PFSK-1 (cell line): ENCODE measurements around the gene NPC1L1.

Source experiments
- FOXP2 ChIP-seq: optimal IDR thresholded peaks from 2 replicates; pipeline ENCODE3; 2011; ENCODE audit warnings: borderline replicate concordance, control low read depth, inconsistent platforms; ENCODE audit not compliant: insufficient read depth; ENCODE audit errors: extremely low read length, extremely low read depth
- POLR2AphosphoS5 ChIP-seq: IDR thresholded peaks from 2 replicates; pipeline ENCODE4 v1.6.1; 2012; ENCODE audit warnings: low read depth, mild to moderate bottlenecking, control low read depth, low read length, moderate library complexity
- REST ChIP-seq, 2 experiments: IDR thresholded peaks; 2 replicates each; pipeline versions ENCODE4 v1.6.1 to v1.8.0; 2011 to 2012; ENCODE audit warnings: low read depth in 2 of 2, low read length in 2 of 2, control low read depth in 1 of 2, inconsistent platforms in 1 of 2, mild to moderate bottlenecking in 1 of 2, moderate library complexity in 1 of 2; ENCODE audit not compliant: insufficient read depth in 1 of 2
- SIN3A ChIP-seq: IDR thresholded peaks from 2 replicates; pipeline ENCODE4 v1.6.1; 2012; ENCODE audit warnings: mild to moderate bottlenecking, low read length, moderate library complexity, borderline replicate concordance; ENCODE audit not compliant: insufficient read depth
- TAF1 ChIP-seq: IDR thresholded peaks from 2 replicates; pipeline ENCODE4 v1.6.1; 2012; ENCODE audit warnings: low read length, control low read depth, borderline replicate concordance; ENCODE audit not compliant: insufficient read depth

- no peak for TF ChIP-seq POLR2AphosphoS5
- no peak for TF ChIP-seq SIN3A
- no peak for TF ChIP-seq TAF1
- no peak for TF ChIP-seq REST (IDR thresholded peaks at IDR 0.05; ENCODE audit: insufficient read depth in 1 of 2, low read depth in 2 of 2, low read length in 2 of 2)
- TF ChIP-seq FOXP2, result no peak
Observed at GRCh38 chr7:44472843-44473242, 68.3 kb downstream of the NPC1L1 start.
